GM19351 (cell line): Measurements from ENCODE around the gene SLX1A.
A peak's percentile ranks its signal among the peaks of the same experiment; 100 is the strongest.
"Not testable (repeated sequence)": the region's sequence is repeated elsewhere in the genome, so short reads cannot be mapped to it uniquely, and the experiment has no call there.

Source experiments
- ATAC-seq: cut with Tn5 transposase; IDR thresholded peaks from one replicate; pipeline ENCODE4 v1.9.1; 2021; ENCODE audit warnings: mild to moderate bottlenecking, moderate library complexity; ENCODE audit not compliant: unreplicated experiment

Gene SLX1A

DNA sequence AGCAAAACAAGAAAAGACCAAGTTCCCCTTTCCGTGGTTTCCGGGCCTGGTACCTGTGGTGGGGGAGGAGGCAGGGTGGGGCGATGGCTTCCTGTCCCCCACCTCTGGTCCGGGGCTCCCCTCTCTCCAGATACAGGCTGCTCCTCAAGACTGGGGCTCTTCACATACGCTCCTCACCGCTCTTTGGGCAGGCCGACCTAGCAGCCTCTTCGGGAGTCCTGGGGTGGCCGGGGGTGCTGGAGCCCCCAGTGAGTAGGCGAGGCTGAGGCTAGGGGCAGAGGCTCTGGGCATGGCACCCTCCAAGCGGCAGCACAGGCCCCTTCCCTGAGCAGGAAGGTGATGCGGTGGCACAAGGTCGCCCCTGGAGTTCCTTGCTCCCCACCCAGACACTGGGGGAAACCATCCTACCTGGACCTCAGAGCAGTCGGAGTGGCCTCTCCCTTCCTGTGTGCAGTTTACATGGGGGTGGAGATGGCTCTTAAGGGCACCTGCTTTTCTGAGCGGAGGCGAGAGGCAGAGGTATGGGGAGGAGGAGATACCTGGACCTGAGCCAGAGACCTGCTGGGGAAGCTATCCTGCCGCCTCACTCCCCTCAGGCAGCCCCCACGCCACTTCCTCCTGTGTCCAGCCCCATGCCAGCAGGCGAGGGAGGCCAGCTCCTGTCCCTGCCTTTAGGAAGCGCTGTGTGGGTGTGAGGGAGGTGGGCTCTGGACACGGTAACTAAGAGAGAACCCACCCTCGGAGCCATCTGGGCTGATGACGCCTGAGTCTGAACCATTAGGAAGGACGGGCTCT, 9.4 kb upstream of the SLX1A start:
- peak; percentile 34 for ATAC-seq

DNA sequence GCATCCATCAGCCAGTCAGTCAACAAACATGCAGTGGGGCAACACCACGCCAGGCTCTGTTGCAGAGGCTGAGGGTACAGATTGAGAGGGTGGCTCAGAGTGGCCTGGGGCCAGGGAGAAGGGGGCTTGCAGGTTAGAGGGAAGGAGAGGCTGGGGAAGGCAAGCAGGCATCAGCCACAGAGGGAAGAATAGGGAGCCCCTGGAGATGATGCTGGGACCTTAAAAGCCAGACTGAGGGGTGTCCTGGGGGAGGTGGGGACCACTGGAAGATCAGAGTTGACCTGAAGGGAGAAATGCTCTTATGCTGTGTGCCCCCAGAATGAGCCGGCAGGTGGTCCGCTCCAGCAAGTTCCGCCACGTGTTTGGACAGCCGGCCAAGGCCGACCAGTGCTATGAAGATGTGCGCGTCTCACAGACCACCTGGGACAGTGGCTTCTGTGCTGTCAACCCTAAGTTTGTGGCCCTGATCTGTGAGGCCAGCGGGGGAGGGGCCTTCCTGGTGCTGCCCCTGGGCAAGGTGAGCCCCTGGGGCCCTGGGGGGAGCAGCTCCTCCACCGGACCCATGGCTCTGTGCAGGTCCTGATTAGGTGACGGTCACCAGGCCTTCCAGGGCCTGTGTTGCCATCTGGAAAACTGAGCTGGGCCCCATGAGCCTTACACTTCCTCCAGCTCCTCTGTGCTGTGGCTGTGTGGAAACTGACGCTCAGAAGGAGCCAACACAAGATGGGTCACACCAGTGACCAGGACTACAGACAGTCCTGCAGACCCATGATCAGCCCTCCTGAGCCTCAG, 8.6 kb upstream of the SLX1A start:
- ATAC-seq = no peak

- peak; percentile 34 for ATAC-seq
These were observed 7.8 kb upstream of the SLX1A start for GRCh38 chr16:30185683-30186421.

DNA sequence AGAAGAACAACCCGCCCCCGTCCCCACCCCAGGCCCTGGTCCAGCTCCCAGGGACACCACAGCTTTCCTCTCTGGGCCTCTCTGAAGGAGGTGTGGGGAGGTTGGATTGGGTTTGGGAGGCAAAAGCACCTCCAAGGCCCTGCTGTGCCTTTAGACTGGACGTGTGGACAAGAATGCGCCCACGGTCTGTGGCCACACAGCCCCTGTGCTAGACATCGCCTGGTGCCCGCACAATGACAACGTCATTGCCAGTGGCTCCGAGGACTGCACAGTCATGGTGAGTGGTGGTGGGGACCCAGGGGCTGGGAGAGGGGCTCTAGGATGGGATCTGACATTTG, 7.3 kb upstream of the SLX1A start:
- ATAC-seq = no peak

DNA sequence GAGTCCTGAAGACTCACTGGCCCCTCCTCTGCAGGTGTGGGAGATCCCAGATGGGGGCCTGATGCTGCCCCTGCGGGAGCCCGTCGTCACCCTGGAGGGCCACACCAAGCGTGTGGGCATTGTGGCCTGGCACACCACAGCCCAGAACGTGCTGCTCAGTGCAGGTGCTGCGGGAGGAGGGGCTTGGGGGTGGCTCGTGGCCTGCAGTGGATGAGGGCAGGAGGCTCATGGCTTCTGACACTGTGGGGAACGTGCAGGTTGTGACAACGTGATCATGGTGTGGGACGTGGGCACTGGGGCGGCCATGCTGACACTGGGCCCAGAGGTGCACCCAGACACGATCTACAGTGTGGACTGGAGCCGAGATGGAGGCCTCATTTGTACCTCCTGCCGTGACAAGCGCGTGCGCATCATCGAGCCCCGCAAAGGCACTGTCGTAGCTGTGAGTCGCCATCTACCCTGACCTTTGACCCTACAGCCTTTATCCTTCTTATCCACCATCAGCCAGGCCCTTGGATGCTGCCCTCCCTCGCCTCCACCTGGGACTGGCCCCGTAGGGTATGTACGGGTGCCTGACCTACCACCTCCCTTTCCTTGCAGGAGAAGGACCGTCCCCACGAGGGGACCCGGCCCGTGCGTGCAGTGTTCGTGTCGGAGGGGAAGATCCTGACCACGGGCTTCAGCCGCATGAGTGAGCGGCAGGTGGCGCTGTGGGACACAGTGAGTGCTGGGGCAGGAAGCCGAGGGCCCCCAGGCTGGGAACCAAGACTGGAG, 6.7 kb upstream of the SLX1A start:
- no peak for ATAC-seq

DNA sequence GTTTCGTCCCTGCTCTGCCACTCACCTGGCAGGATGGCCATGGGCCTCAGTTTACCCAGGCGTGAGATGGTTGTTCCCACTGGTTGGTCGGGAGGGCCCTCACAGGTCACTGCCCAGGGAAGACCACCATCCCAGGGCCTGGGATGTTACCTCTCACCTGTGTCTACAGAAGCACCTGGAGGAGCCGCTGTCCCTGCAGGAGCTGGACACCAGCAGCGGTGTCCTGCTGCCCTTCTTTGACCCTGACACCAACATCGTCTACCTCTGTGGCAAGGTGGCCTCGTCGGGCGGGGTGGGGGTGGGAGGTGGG, 6.2 kb upstream of the SLX1A start:
- no peak for ATAC-seq

GRCh38 chr16:30187971-30188561, 5.6 kb upstream of the SLX1A start:
- no peak for ATAC-seq

DNA sequence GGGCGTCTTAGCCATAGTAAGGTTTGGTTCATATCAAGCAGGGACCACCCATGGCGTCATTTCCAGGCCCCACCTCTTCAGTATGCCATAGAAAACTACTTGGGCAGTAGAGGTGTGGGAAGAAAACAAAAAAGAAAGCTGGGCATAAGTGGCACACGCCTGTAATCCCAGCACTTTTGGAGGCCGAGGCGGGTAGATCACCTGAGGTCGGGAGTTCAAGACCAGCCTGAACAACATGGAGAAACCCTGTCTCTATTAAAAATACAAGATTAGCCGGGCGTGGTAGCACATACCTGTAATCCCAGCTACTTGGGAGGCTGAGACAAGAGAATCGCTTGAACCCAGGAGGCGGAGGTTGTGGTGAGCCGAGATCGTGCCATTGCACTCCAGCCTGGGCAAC, 2.5 kb upstream of the SLX1A start:
- ATAC-seq = not testable (repeated sequence)

GRCh38 chr16:30193098-30193497, 577 bp upstream of the SLX1A start:
- peak; percentile 10 for ATAC-seq

- peak; percentile 63 for ATAC-seq
These were observed 674 bp downstream of the SLX1A start for GRCh38 chr16:30194172-30194925.

DNA sequence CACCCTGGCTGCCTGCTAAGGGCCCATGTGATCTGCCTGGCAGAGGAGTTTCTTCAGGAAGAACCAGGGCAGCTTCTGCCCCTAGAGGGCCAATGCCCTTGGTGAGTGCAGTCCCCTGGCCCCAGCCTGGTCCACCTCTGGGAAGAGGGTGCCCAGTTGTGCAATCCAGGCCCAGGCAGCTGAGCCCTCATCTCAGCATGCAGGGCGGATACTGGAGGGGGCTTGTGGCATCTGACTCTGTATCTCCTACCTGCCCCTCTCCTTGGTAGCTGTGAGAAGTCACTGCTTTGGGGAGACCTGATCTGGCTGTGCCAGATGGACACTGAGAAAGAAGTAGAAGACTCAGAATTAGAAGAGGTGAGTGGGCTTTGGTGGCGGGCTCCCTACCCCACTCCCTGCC, 3.3 kb downstream of the SLX1A start:
- ATAC-seq = not testable (repeated sequence)

DNA sequence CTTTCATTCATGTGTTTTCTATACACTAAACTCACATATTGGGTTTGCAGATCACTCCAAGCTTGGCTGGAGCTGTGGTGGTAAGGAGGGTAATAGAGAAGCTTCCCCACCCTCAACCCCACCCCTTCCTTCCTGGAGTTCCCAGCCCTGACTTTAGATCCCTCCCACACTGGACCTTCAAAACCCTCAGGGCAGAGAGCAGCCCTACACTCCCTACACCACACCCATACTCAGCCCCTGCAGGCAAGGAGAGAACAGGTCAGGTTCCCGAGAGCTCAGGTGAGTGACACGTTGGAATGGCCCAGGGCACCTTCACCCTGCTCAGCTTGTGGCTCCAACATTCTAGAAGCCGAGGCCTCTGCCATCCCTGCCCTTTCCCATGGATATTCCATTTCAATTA, 5.4 kb downstream of the SLX1A start, which contains the start of gene SULT1A3:
Gene SULT1A3, plus strand, starts transcription at position 207 of the 400 bp plus-strand sequence. CDS start 1,474 bp downstream, outside the sequence.
- ATAC-seq = not testable (repeated sequence)

- not testable (repeated sequence) for ATAC-seq
These were observed 6.1 kb downstream of the SLX1A start for GRCh38 chr16:30199608-30200343.

GRCh38 chr16:30205541-30206236, 12.0 kb downstream of the SLX1A start:
- ATAC-seq = not testable (repeated sequence)

GRCh38 chr16:30206252-30206651, 12.6 kb downstream of the SLX1A start:
- ATAC-seq = not testable (repeated sequence)

- ATAC-seq = not testable (repeated sequence)
These were observed 13.5 kb downstream of the SLX1A start for GRCh38 chr16:30207063-30207704.

DNA sequence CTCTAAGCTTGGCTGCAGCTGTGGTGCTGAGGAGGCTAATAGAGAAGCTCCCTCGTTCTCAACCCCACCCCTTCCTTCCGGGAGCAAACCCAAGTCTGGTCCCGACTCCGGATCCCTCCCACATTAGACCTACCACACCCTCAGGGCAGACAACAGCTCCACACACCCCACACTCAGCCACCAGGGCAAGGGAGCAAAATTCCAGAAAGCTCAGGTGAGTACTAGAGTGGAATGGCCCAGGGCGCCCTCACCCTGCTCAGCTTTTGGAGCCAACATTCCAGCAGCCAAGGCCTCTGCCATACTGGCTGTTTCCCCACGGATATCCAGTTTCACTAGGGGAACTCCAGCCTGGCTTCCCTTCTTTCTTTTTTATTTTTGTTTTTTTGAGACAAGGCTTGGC, 15.4 kb downstream of the SLX1A start:
- not testable (repeated sequence) for ATAC-seq

GRCh38 chr16:30211414-30211813, 17.7 kb downstream of the SLX1A start:
- not testable (repeated sequence) for ATAC-seq
